Activated T-cell treated with anti-CD3 and anti-CD28 coated beads for 1 hour (primary cell): ENCODE results near the gene TRPV4.
"Not testable (repeated sequence)": the region's sequence is repeated elsewhere in the genome, so short reads cannot be mapped to it uniquely, and the experiment has no call there.

Source experiments
- DNase-seq: peaks from one replicate; pipeline ENCODE4 v3.0.0-alpha.2; 2020; ENCODE audit warnings: low read depth

The TRPV4 gene

DNA sequence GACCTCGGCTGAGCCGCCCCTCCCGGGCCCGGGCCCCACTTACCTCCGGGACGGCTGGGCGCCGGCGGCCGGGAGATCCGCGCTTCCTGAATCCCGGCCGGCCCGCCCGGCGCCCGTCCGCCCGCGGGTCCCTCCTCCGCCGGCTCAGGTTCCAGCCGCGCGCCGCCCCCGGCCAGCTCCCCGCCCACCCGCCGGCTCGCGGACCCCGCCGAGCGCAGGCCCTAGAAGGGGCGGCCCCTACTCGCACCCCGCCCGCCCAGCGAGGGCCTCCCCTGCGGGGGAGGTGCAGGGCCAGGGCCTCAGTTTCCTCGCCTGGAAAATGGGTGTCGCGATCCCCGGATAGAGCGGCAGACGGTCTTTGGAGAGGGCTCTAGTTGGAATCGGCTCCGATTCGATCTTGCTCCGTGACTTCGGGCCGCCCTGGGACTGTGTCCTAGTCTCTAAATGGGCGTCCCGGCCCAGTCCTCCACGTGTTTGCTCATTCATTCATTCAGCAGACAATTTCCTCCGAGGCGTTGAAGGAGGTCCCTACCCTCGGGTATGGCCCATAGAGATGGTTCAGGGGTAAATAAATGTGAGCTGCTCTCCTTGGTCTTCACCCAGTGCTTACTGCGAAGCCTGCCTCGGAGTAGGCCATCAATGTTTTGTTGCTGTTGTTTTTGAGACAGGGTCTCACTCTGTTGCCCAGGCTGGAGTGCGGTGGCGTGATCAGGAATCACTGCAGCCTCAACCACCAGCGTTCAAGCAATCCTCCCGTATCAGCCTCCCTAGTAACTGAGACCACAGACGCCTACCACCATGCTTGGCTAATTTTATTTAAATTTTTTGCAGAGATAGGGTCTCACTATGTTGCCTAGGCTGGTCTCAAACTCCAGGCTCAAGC, at the start of gene TRPV4:
TSS of gene TRPV4 (minus strand) at position 92 of the 883 bp plus-strand sequence. CDS start 18,602 bp downstream, outside the sequence.
- no peak for DNase-seq

DNA sequence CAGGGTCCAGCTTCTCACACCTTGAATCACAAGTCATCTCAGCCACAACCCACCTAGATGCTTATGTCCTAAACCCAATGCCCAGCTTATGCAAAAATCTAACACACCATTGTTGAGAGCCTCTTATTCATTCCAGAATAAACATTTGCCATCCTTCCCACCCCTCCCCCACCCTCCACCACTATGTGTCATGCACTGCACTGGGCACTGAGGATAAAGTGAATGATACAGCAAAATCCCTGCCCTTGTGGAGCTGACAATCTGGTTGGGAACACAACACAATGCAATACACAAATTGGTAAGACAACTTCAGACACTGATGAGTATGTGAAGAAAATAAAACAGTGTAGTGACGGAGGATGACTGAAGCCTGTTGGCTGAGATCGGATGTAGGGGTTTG, 48.6 kb upstream of the TRPV4 start:
- no peak for DNase-seq

DNA sequence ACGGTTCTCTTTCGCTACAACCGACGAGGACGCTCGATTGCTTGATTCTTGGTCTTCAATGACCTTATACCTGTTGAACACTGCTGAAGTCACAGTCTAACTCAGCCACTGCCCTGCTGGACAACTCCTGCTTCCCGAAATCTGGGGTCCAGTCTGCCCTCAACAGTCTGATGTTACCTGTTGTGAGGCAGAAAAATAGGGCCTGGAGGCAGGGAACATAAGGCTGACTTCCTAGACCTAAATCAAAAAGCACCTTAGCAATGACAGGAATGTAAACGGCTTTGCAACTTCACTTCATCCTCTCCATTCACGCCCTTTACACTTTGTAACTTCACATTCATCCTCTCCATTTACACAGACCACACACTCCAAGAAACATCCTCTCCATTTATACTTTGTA, 47.7 kb upstream of the TRPV4 start:
- no peak for DNase-seq

DNA sequence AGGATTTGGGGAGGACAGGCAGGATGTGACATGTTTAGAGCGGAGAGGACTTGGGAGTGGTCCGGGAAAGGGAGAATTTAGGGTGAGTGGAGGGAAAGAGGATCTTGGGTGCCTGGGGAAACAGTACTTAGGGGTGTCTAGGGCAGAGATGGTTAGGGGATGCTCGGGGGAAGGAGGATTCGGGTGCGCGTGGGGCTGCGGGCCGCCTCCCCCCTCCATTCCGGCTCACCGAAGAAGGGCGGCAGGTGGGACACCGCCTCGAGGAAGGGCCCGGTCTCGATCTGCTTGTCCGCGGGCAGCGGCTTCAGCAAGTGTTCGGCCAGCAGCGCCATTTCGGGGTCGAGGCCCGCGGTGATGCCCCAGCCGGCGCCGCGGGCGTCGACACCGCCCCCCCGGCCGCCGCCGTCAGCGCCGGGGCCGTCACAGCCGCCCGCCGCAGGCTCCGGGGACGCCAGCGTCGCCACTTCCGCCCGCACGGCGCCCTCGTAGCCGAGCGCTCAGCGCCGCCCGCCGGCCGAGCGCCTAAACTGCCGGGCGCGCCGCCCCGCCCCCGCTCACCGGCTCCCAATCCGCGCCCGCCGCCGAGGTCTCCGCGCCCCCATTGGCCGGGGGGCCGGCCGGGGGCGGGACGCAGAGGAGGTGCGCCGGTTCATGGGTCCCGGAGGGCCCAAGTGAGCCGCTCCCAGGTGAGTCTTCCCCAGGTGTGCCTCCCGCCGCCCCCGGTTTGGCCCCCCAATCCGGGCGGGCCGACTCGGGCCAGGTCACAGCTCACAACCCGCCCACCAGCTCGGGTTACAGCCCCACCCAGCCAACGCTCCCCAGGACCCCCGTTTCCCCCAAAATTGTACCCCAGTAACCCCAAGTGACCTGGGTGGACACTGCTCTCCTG, 47.1 kb upstream of the TRPV4 start, which contains the start of gene GLTP:
TSS of gene GLTP (minus strand) at position 499 of the 889 bp plus-strand sequence. CDS start at position 332, 167 bp downstream.
- peak; percentile 87 for DNase-seq

DNA sequence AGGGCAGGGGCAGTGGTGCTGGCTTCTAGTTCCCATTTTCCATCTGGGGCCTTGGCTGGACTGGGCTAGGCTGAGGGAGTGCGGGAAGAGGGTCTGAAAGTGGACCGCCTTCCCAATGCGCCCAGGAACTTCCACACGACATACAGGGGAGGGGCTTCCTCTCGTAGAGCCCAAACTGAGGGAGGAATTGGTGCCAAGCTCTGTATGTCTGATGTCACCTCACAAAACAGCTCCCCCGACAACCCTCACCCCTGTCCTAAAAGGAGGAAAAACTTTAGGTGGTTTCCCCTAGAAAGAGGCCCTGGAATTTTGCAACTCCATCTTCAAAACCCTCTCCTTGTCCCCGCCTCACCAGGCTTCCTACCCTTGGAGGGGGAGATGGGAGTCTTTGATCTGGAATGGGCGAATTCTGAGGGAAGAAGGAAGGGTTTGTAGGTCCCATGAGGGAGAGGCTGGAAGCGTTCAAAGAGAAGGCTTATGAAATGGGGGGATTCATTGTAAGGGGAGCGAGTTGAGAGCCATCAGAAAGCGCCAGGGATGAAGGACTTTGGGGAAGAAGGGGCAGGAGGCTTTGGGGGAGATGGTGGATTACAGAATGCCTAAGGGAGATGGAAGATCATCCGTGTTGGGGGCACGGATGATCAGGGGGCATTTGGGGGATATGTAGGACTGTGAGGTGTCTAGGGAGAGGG, 46.3 kb upstream of the TRPV4 start:
- DNase-seq: no peak

DNA sequence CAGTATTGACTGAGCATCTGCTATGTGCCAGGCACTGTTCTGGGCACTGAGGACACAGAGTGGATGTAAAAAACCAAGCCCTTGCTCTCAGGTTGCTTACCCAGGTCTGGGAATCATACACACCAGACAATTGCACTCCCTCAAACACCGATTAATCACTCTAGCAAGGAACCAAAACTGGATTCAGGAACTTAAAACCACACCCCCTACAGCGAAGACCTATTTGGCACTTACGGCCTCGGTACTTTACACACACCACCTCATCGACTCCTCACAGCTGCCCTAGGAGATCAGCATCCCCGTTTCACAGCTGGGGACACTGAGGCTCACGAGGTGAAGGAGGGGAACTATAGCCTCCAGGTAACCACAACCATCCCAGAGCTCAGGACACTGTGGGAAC, 45.6 kb upstream of the TRPV4 start:
- no peak for DNase-seq

DNA sequence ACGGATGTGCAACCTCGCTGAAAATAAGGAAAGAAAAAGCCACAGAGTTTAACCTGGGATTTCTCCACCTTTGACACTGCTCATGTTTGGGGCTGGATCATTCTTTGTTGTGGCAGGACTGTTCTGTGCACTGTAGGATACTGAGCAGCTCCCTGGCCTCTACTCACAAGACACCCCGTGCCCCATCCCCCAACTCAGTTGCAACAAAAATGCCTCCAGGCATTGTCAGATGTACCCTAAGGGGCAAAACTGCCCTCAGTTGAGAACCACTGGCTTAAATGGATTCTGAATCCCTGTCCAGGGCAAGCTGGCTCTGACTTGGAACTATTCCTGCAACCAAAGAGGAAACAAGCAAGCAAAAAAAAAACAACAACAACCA, 45.0 kb upstream of the TRPV4 start:
- no peak for DNase-seq

DNA sequence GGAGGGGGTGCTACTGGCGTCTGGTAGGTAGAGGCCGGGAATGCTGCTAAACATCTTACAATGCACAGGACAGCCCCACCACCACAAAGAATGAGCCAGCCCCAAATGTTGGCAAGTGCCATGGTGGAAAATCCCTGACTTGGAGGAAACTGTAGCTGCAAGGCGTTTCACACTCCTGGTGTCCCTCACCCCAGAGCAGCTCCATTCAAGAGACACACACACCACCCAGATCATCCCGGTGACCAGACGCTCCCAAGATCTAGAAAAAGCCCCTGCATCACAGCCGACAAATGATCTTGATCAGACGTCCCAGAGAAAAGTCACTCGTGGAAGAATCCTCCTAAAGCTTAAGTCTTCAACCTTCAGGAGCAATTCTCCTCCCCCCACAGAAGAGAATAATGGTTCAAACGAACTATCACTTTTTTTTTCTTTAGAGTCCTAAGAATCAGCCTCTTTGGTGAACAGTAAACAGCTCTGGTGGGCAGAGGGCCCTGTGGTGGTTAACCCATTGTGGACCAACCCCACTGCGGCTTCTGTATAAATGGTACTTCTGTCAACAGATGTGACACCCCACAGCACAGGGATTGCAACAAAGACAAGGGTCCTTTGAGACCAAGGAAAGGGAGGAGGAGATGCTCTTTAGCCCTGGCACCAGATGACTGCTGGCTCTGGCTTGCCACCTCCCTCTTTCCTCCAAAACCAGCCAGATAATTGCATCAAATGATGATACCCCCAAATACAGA, 44.5 kb upstream of the TRPV4 start:
- no peak for DNase-seq

DNA sequence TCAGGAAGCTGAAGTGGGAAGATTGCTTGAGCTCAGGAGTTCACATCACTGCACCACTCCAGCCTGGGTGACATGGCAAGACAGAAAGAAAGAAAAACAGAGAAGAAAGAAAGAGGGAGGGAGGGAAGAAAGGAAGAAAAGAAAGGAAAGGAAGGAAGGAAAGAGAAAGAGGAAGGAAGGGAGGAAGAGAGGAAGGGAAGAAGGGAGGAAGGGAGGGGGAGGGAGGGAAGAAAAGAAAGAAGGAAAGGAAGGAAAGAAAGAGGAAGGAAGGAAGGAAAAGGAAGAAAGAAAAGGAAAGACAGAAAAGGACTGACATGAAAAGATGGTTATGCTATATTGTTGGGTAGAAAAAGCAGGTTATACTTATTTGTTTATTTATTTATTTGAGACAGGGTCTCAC, 43.2 kb upstream of the TRPV4 start:
- DNase-seq: no peak

DNA sequence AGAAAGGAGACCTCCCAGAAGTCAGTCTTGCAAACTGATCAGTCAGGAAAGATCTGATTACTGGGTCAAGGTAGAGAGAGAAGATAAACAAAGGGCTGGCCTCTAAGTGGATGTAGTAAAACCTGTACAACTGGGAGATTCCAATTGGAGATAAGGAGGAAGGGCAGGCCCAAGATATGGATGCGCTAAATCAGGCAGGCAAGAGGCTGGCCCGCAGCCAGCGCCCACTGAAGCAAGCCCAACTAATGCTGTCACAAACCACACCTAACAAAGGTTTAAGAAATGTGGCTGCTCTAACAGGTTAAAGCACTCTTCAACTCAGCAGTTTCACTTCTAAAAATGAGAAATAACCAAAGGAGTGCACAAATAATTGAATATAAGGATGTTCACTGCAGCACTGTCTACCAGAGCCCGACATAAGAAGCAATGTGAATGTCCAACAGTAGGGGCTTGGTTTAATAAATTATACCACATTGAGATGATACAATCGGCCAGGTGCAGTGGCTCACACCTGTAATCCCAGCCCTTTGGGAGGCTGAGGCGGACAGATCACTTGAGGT, 42.5 kb upstream of the TRPV4 start:
- no peak for DNase-seq

DNA sequence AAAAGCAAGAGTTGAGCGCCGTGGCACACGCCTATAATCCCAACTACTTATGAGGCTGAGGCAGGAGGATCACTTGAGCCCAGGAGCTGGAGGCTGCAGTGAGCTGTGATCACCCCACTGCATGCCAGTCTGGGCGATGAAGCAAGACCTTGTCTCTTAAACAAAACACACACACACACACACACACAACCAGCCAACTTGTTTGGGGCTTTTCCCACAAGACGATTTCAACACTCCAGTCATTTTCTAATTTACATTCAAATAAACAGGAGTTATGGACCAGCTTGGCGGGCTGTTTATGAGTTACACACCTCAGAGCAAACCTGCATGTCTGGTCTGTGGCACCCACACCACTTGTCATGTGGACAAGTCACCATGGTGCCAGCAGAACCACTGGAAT, 40.5 kb upstream of the TRPV4 start:
- DNase-seq: no peak

DNA sequence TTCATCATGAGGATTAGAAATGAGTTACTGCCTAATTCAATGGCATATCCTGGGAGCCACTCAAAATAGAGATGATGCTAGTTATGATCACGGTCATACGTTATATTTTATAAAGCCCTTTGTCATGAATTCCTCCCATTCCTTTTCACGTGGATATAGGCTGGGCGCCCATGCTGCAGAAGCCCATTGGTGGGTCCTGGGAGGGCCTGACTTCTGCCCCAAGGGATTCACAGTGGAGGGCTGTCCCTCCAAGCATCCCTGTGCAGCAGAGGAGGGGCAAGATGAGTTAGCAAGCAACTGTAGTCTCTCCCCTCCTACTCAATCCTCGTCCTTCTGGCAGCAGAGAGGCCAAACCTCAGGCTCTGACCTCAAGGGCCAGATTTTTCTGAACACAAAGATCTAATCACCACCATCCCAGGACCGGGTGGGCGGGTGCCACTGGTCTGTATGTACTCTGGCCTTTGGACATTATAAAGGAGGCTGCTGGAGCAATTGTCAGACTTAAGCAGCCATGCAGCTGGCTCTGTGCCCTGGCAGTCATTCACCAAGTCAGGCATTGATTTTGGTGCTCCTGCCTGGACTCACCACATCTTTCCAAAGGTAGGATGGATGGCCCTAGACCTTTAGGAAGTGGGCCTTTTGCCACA, 38.6 kb upstream of the TRPV4 start:
- no peak for DNase-seq

DNA sequence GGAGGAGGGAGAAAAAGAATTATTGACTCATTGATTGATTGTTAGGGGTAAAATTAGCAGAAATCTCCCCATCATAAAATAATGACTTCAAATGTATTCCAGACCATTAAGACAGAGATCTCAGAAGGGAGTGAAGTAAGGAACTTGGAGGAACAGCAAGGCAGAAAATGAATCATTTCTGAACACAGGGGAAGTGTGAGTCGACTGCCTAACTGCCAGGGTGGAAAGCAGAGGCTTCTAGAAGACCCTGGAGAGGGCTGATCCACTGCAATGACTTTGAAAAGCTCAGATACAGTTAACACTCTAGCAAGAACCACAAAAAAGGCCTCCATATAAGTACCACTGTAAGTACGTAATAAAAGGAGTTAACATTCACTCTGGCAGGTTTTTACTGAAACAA, 37.5 kb upstream of the TRPV4 start:
- DNase-seq: no peak

DNA sequence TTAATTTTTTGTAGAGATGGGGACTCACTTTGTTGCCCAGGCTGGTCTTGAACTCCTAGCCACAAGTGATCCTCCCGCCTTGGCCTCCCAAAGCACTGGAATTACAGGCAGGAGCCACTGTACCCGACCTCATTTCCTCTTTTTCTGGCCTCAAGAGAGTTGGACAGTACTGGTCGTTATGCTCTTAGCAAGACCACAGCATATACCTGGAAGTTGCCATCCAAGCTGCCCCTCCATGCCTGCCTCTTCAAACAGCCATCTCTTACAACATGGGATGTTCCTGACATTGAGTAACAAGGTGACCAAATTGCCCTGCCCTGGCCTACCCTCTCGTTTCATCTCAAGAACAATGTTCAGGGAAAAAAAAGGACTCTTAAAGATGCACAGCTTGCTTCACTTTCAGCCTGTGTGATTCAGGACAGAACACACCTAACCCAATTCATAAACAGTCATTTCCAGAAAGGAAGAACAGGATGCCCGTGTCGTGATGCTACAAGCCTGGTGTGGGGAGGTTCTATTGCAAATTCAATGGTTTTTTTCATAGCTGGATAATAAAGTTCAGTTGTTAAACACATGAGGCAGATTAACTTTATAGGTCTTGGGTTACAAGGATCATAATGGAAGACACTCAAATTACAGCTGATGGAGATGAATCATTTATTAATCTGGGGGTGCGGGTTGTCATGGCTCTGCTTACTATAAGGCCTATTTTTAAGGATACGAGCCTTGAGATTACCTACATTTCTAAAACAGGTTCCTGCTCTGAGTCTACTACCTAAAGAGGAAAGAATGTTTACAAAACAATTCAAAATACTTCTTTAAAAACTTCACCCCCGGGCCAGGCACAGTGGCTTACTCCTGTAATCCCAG, 35.2 kb upstream of the TRPV4 start:
- DNase-seq: no peak

DNA sequence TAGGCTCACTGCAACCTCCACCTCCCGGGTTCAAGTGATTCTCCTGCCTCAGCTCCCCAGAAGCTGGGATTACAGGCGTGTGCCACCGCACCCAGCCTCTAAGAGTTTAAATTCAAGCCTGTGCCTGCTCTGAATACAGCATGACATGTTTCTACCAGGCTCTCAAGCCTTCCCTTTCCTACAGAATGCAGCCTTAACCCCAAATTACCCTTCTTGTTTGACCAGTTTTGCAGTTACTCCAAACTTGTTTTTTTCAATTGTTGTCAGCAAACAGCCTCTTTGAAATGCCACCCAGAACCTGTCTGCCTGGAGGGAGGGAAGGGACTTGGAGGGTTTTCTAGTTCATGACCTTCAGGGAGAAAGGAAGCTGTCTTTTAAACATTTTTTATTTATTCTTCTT, 31.7 kb upstream of the TRPV4 start:
- no peak for DNase-seq

DNA sequence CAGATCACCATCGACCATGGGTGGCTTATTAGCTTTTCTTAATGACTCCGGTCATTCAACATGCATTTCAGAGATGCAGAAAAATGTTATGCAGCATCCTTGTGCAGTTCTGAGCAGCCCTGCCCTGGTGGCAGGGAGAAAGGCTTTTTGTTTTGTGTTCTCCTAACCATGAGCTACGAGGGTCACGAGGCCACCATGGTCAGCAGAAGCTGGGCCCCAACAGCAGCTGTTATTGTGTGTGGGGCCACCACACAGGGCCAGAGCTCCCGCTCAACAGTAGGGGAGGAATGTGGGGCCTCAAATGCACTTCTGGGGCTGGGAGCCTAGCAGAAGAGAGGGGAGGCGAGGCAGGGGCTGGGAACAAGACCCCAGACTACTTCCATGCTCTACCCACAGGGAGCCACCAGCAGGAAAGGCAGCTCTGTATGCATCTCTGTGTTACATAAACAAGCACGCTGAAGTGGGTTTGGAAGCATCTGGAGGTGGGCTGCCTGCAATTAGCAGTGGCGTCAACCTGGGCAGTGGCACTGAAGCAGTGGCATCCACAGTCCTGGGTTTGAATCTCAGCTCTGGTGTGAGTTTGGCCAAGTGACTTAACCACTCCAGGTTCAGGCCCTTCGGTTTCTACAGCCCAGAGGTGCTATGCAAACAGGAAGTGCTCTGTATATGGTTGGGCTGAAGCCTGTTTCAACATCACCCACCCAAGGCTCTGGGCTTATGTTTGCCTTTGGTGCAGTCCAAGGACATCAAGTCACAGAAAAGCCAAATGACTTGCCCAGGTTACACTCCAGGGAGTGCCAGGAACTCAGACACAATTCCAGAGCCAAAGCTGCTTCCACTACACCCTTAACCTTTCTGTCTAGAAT, 30.9 kb upstream of the TRPV4 start:
- no peak for DNase-seq

DNA sequence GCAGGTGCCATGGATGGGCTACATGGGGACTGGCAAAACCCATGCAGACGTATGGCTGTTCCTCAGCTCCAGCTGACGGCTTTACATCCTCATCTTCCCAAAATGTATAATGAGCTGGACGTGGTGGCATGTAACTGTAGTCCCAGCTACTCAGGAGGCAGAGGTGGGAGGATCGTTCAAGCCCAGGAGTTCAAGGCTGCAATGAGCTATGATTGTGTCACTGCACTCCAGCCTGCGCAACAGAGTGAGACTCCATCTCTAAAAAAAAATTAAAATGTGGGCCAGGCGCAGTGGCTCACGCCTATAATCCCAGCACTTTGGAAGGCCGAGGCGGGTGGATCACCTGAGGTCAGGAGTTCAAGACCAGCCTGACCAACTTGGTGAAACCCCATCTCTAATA, 29.3 kb upstream of the TRPV4 start:
- DNase-seq: not testable (repeated sequence)

DNA sequence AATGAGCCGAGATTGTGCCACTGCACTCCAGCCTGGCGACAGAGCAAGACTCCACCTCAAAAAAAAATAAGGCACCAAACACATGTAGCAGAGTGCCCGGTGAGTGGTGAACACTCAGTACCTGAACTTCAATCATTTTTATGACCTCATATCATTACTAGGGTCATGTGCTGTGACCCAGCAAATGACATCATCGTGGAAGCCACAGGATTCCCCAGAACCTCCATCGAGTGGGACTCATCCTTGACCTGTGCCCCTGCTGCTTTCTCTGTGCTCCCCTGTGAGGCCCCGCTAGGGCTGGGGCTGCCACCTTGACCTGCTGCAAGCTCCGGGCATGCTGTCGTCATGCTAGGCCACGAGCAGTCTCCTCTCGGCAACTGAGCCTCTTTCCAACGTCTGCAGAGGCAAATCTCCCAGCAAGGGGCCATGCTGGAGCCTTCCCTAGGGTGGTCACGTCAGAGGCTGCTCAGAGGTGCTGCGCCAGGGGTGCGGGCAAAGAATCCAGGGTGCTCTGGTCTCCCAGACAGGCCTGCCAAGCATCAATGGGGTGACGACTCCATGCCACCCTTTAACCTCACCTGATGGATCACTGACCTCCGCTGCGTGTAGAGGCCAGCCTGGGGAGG, 28.6 kb upstream of the TRPV4 start:
- DNase-seq: no peak
